Measurements from ENCODE around the gene MAN2A1.
"Not testable (repeated sequence)": the region's sequence is repeated elsewhere in the genome, so short reads cannot be mapped to it uniquely, and the experiment has no call there.

The MAN2A1 gene

GRCh38 chr5:109832207-109833188 is 142.8 kb downstream of the MAN2A1 start:
- not testable (repeated sequence) for DNase-seq

GRCh38 chr5:109833946-109834345 is 144.2 kb downstream of the MAN2A1 start:
- no peak for DNase-seq

DNA sequence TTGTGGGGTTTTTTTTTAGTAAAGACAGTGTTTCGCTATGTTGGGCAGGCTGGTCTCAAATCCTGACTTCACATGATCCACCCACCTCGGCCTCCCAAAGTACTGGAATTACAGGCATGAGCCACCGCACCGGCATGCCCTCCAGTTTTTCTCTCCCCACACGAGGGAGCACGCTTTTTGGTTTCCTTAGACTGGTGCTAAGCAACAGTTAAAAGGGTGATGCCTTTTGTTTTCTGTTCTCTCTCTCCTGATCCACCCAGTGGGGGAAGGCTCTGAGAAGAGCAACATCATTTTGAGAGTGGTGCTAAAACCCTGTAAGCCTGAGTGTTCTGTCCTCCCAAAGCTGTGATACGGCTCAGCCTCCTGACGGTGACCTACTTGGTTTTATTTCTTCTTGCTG is 146.6 kb downstream of the MAN2A1 start:
- DNase-seq = no peak

DNA sequence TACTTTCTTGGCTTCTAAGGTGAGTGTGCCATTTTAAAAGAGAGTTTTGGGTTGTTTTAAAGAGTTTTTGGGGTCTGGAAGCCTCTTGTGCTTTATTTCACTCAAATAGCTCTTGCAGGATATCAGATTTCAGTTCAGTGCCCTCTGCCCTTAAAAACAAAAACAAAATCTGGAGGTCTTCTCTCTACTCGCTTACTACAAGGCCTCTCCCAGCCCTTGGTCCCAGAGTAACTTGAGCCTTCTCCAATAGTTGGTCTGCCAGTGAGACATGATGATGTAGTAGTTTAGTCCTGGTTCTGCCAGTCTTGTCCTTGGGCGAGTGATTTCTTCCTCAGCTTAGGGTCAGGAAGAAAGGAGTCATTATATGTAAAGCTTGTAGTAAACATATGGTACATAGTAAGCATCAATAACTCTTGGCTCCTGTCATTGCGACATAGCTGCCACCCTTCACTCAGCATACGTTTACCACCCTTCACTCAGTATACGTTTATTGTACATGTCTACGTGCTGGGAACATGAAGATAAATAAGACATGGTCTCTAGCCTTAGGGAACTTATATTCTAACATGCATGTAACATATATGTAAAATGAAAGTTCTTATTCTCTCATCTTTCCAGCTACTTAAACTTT is 147.6 kb downstream of the MAN2A1 start:
- no peak for DNase-seq

DNA sequence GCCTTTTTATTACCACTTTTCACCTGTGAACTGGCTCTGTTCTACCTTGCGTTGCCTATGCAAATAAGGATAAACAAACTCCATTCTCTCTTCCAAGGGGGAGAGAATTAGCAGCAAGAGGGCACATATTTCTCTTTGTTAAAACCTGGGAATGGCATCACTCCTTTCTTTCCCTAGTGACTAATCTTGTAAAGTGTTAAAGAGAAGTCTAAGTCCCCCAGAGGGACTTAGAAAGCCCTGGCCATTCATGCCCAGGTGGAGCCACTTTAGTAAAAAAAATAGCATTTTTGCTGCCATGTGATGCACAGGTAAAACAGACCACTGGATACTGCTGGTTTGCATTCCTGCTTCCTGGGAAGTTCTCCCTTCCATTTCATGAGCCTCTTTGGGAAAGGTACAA is 148.4 kb downstream of the MAN2A1 start:
- no peak for DNase-seq

DNA sequence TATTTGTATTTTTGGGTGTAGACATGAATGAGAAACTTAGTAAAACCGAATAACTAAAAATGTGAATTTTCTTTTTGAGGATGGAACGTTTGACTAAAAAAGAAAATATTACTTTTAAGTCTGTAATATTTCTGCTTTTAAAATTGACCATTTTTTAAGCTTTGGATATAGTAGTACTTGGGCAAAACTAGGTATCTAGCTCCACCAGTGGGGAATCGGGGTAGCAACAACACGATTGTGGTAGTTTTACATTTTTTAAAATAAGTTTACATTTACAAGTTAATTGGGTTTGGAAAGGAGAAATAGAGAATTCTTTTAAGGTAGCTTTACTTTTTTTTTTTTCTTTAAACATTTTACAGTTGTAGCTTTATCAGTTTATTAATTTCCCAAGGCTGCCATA is 154.4 kb downstream of the MAN2A1 start:
- DNase-seq = no peak

GRCh38 chr5:109844695-109845094 is 155.0 kb downstream of the MAN2A1 start:
- DNase-seq = peak; percentile 16

- DNase-seq = no peak
These were observed 158.4 kb downstream of the MAN2A1 start for GRCh38 chr5:109848130-109848529.

DNA sequence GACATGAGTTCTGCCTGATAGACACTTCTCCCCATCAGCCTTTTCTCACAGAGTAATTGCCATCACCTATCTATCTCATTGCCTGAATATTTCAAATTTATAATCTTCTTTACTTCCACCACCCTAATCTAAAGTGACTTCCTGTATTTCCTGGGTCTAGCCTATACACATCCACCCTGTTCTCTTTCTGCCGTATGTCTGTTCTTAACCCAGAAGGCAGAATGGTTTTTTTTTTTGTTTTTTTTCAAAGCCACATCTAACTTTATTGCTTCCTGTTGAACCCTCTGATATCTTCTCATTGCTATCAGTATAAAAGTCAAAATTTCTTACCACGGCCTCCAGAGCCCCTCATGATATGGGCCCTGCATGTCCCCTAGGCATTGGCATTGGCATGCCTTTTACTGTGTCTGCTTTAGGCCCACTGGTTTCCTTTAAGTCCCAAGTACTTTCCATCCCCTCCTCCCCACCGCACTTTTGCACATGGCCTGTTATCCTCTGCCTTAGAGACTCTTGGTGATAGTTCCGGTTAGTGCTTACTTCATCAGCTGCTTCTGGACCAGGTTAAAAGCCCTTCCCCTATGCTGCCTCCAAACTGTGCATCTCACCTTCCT is 159.9 kb downstream of the MAN2A1 start:
- no peak for DNase-seq

DNA sequence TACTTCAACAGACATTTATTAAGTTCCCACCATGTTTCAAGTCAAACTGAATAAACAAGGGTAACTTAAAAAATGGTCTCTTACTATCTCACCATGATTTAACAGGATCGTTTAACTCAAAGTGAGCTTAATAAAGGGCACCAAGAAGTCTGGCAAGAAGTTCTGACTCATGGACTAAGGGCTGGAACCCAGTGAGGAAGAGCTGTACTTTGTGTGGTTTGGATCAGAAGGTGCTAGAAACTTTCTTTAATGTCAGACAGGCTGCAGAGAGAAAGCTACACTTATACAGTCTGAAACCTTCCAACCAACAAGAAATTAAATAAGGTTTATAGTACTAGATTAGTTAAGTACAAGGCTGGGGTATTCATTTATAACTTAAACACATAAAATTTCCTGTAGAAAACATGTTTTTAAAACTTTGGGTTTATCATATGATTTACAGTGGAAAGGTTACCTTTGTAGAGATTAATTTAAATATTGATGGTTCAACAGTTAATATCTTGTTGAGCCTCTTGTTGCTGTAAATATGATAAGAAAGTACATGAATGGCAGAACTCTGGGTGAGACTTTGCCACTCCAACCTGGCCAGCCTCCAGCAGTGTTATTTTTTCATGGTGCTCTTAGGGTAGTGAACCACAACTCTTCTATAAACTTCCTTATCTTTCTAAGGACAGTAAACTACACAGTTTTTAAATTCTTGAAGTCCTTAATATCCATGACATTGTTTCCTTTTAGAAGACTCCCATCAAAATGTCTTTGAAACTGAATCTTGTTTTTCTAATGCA is 162.8 kb downstream of the MAN2A1 start:
- DNase-seq = no peak

GRCh38 chr5:109853377-109853776 is 163.7 kb downstream of the MAN2A1 start:
- DNase-seq = no peak

- DNase-seq = no peak
These were observed 165.3 kb downstream of the MAN2A1 start for GRCh38 chr5:109855056-109855455.

DNA sequence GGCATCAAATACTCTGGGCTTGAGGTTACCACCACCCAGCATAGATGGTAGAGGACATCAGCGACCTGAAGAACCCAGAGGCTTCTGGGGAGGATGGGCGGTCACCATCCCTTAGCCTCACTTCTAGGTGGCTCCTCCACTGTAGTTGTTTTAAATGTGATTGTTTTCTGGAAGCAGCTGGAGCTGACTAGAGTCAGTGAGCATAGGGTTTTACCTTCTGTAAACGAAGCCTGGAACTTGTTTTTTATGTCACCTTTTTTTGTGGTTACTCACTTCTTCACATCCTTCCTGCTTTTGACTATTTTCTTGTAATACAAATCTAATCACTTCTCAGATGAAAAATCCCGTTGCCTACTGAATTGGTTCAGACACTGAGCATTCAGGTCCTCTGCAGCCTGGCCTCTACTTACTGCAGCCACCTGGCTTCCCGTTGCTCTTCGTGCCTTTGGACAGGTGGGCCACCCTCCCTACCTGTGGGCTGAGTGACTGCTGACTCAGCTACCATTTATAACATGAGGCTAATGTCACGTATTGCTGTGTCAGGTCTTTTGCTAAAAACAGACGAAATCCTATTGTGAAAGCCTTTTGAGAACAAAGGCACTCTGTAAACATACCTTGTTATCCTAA is 167.8 kb downstream of the MAN2A1 start:
- DNase-seq = no peak

- no peak for DNase-seq
These were observed 169.8 kb downstream of the MAN2A1 start for GRCh38 chr5:109859537-109859936.

GRCh38 chr5:109862301-109862700 is 172.6 kb downstream of the MAN2A1 start:
- DNase-seq = no peak

GRCh38 chr5:109863752-109864151 is 174.0 kb downstream of the MAN2A1 start:
- no peak for DNase-seq

GRCh38 chr5:109865637-109866036 is 175.9 kb downstream of the MAN2A1 start:
- DNase-seq = no peak

- no peak for DNase-seq
These were observed 176.3 kb downstream of the MAN2A1 start for GRCh38 chr5:109866051-109866450.

DNA sequence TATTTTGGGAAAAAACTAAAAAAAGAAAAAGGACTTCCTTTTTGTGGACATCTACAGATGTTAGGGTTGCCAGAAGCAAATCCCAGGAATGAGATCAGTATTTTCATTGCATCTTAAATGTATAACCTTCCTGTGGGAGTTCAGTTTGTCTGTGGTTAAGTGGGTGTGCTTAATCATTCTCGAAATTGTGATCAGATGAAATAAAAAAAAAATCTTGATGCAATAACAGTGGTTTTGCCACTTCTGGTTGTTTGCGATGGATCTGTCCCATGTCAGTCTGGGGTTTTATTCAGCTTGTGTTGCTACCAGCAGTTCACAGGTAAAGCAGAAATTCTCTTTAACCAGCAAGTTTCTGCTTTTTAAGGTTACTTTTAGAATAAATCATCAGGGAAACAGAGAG is 179.0 kb downstream of the MAN2A1 start:
- DNase-seq = no peak

GRCh38 chr5:109873687-109874086 is 184.0 kb downstream of the MAN2A1 start:
- no peak for DNase-seq

- DNase-seq = no peak
These were observed 184.4 kb downstream of the MAN2A1 start for GRCh38 chr5:109874108-109874507.

GRCh38 chr5:109876030-109876725 is 186.5 kb downstream of the MAN2A1 start:
- no peak for DNase-seq
